ENCODE measurements around the gene NPLOC4.

DNA sequence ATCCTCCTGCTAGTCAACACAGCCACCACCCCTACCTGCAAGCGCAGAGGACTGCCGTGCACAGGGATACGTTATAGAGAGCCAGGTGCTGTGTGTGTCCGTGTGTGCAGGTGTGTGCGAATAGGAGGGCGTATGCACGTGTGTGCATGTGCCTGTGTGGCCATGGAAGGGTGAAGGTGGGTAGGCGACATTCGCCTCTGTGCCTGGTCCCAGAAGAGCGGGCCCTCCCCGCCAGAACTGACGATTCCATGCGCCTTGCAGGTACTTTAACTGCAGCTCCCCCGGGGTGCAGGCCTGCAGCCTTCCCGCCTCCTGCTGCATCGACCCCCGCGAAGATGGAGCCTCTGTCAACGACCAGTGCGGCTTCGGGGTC lies 10.7 kb upstream of the NPLOC4 start:
- TF ChIP-seq CTCF (IDR thresholded peaks at IDR 0.05 in 4 of 5, conservative IDR thresholded peaks at IDR 0.05 in 1 of 5), result no peak
- no peak for TF ChIP-seq POLR2A (IDR thresholded peaks at IDR 0.05)

Data from gastrocnemius medialis (tissue), 4 donors.